Posterior vena cava (tissue), 2 donors: ENCODE measurements around the gene PBX2. TPM values are rescaled to one million over a fixed set of nuclear protein-coding genes. Genes with fewer than 3 reads are reported as not detected.

Experiments used
- DNase-seq: peaks from one replicate; pipeline ENCODE4 v3.0.0-alpha.2; 2020; ENCODE audit warnings: low spot score
- intact Hi-C, 2 donors: fragments of 100-400 bp; cut with DNase I; formaldehyde crosslinking; loops; one replicate each; pipeline versions ENCODE4 v1.14.1 to v1.14.2; 2022 to 2023
- microRNA-seq, 2 donors: library from miRNA; unstranded; fragments of <30 nt; microRNA quantifications; one replicate each; pipeline ENCODE4 v1.2.0, GENCODE V29; 2020 to 2021; ENCODE audit warnings: borderline microRNAs expressed in 2 of 2
- total RNA-seq, 2 donors: library from RNA; stranded (reverse); fragmentation: NEBNext Ultra II Directional; extraction: Animal tissue kit (Norgen Biotek cat#: 25700); gene quantifications; one replicate each; pipeline ENCODE4 v1.2.1, GENCODE V29; 2021
- donor health status: DM: yes; HTN: yes; CAD: no.
- donor health status: DM: yes; HTN: yes; CAD: no.

The PBX2 gene
- total RNA-seq, 2 donors from 2014 or later: 49.4 to 53.1 TPM

DNA sequence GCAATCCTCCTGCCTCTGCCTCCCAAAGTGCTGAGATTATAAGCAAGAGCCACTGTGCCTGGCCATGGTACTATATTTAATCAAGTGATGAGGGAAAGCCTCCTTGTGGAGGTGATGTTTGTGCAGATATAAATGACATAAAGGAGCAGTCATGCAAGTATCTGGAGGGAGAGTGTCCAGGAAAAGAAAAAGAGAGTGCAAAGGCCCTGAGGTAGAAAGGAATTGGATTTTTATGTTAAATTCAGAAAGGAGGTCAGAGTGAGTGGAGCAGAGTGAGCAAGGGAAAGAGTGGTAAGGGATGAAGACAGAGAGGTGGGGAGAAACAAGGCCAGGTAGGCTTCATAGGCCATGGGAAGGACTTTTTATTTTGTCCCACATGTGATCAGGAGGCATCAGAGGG, 52.5 kb downstream of the PBX2 start:
- intact Hi-C loops: no loop called here
- no peak for DNase-seq

Small RNA genes within 50 kb of the gene (microRNA-seq; reads per million reads assigned to microRNA genes)
- 0.78 to 1.9 reads per million in 2 donors for gene MIR6721
- gene MIR6833: 0 to 0.26 reads per million in 2 donors

Other genes with a start within 250 kb of the PBX2 start
- 10 to 100 TPM; 35.8 to 83.3 TPM for gene CFB, start 244.1 kb downstream of the PBX2 start, total RNA-seq
- gene NELFE, start 231.2 kb downstream of the PBX2 start, total RNA-seq: 10 to 100 TPM; 41.6 to 52.0 TPM
- gene SKIC2, start 231.0 kb downstream of the PBX2 start, total RNA-seq: 10 to 100 TPM; 41.6 to 42.9 TPM
- gene DXO, start 218.1 kb downstream of the PBX2 start, total RNA-seq: 10 to 100 TPM; 14.5 to 15.5 TPM
- 10 to 100 TPM; 27.5 to 51.7 TPM for gene C4A, start 208.1 kb downstream of the PBX2 start, total RNA-seq
- gene C4B, start 175.4 kb downstream of the PBX2 start, total RNA-seq: 100 to 1,000 TPM in 1 of 2 donors, 10 to 100 TPM in 1; 45.4 to 121 TPM
- gene CYP21A2, start 151.8 kb downstream of the PBX2 start, total RNA-seq: 1 to 10 TPM in 1 of 2 donors, under 1 TPM in 1; 0.56 to 2.5 TPM
- gene TNXB, start 80.9 kb downstream of the PBX2 start, total RNA-seq: 100 to 1,000 TPM; 189 to 407 TPM
- 10 to 100 TPM; 39.0 to 63.1 TPM for gene ATF6B, start 62.0 kb downstream of the PBX2 start, total RNA-seq
- gene FKBPL, start 59.9 kb downstream of the PBX2 start, total RNA-seq: 1 to 10 TPM; 2.0 to 2.8 TPM
- gene PRRT1, start 38.3 kb downstream of the PBX2 start, total RNA-seq: 1 to 10 TPM; 2.6 to 3.6 TPM
- 10 to 100 TPM; 14.2 to 18.4 TPM for gene PPT2, start 36.1 kb downstream of the PBX2 start, total RNA-seq
- gene EGFL8, start 25.6 kb downstream of the PBX2 start, total RNA-seq: 10 to 100 TPM; 16.9 to 19.2 TPM
- 10 to 100 TPM; 42.0 to 53.3 TPM for gene AGPAT1, start 14.1 kb downstream of the PBX2 start, total RNA-seq
- gene RNF5, start 11.8 kb downstream of the PBX2 start, total RNA-seq: 10 to 100 TPM; 43.2 to 46.7 TPM
- 1 to 10 TPM; 4.6 to 7.3 TPM for gene AGER, start 5.9 kb downstream of the PBX2 start, total RNA-seq
- gene GPSM3, start 2.4 kb upstream of the PBX2 start, total RNA-seq: 10 to 100 TPM; 15.4 to 22.1 TPM
- 10 to 100 TPM; 17.3 to 24.1 TPM for gene NOTCH4, start 33.9 kb upstream of the PBX2 start, total RNA-seq
- not detected for gene TSBP1, start 181.7 kb upstream of the PBX2 start, total RNA-seq
- not detected for gene BTNL2, start 217.0 kb upstream of the PBX2 start, total RNA-seq
- 100 to 1,000 TPM; 101 to 225 TPM for gene HLA-DRA, start 249.7 kb upstream of the PBX2 start, total RNA-seq